Measurements from ENCODE around the gene ADGRL3. TPM values are rescaled to one million over a fixed set of nuclear protein-coding genes. Genes with fewer than 3 reads are reported as not detected.

The ADGRL3 gene
- total RNA-seq, 1 donor from 2014 or later: 6.1 TPM

- DNase-seq: no peak
- no peaks in the 10 kb centered on the region for H3K9me3 ChIP-seq (replicated peaks)
- intact Hi-C loops (cut with micrococcal nuclease): no loop called here
- no peaks in the 10 kb centered on the region for H3K27me3 ChIP-seq (ENCODE audit: low read depth)
- no peaks in the 10 kb centered on the region for H3K36me3 ChIP-seq
- H3K4me1 ChIP-seq: peaks cover 7% of the 10 kb centered on the region
- H3K27ac ChIP-seq (replicated peaks): no peak overlapping the region
- no peak overlapping the region for H3K4me3 ChIP-seq
- TF ChIP-seq CTCF (IDR thresholded peaks at IDR 0.05; ENCODE audit: borderline replicate concordance): no peak
Measured at GRCh38 chr4:61918507-61918906, 718.4 kb downstream of the ADGRL3 start.

GRCh38 chr4:61918987-61919386 lies 718.9 kb downstream of the ADGRL3 start:
- H3K27ac ChIP-seq (replicated peaks): no peak overlapping the region
- no peak overlapping the region for H3K4me3 ChIP-seq
- H3K27me3 ChIP-seq (ENCODE audit: low read depth): no peaks in the 10 kb centered on the region
- H3K36me3 ChIP-seq: no peaks in the 10 kb centered on the region
- peaks cover 7% of the 10 kb centered on the region for H3K4me1 ChIP-seq
- intact Hi-C loops (cut with micrococcal nuclease): no loop called here
- no peak for DNase-seq
- TF ChIP-seq CTCF (IDR thresholded peaks at IDR 0.05; ENCODE audit: borderline replicate concordance): no peak
- H3K9me3 ChIP-seq (replicated peaks): no peaks in the 10 kb centered on the region

GRCh38 chr4:61919561-61919960 lies 719.4 kb downstream of the ADGRL3 start:
- Histone ChIP-seq H3K27me3 (ENCODE audit: low read depth) (no peaks in the 10 kb centered on the region), H3K9me3 (replicated peaks) (no peaks in the 10 kb centered on the region), H3K4me3 (no peak overlapping the region), H3K36me3 (no peaks in the 10 kb centered on the region), H3K27ac (replicated peaks) (no peak overlapping the region), H3K4me1 (peaks cover 7% of the 10 kb centered on the region)
- intact Hi-C loops (cut with micrococcal nuclease): no loop called here
- DNase-seq: no peak
- no peak for TF ChIP-seq CTCF (IDR thresholded peaks at IDR 0.05; ENCODE audit: borderline replicate concordance)

GRCh38 chr4:61921920-61922319 lies 721.8 kb downstream of the ADGRL3 start:
- H3K4me3 ChIP-seq: no peak overlapping the region
- intact Hi-C loops (cut with micrococcal nuclease): no loop called here
- H3K27ac ChIP-seq (replicated peaks): no peak overlapping the region
- no peaks in the 10 kb centered on the region for H3K36me3 ChIP-seq
- H3K27me3 ChIP-seq (ENCODE audit: low read depth): no peaks in the 10 kb centered on the region
- no peak for DNase-seq
- H3K9me3 ChIP-seq (replicated peaks): no peaks in the 10 kb centered on the region
- no peak for TF ChIP-seq CTCF (IDR thresholded peaks at IDR 0.05; ENCODE audit: borderline replicate concordance)
- peaks cover 7% of the 10 kb centered on the region for H3K4me1 ChIP-seq

GRCh38 chr4:61922766-61923165 lies 722.6 kb downstream of the ADGRL3 start:
- TF ChIP-seq CTCF (IDR thresholded peaks at IDR 0.05; ENCODE audit: borderline replicate concordance): no peak
- Histone ChIP-seq H3K27ac (replicated peaks) (no peak overlapping the region), H3K36me3 (no peaks in the 10 kb centered on the region), H3K27me3 (ENCODE audit: low read depth) (no peaks in the 10 kb centered on the region), H3K9me3 (replicated peaks) (no peaks in the 10 kb centered on the region), H3K4me1 (peaks cover 7% of the 10 kb centered on the region), H3K4me3 (no peak overlapping the region)
- intact Hi-C loops (cut with micrococcal nuclease): no loop called here
- no peak for DNase-seq

GRCh38 chr4:61923179-61923578 lies 723.1 kb downstream of the ADGRL3 start:
- Histone ChIP-seq H3K4me1 (peaks cover 7% of the 10 kb centered on the region), H3K9me3 (replicated peaks) (no peaks in the 10 kb centered on the region), H3K27me3 (ENCODE audit: low read depth) (no peaks in the 10 kb centered on the region), H3K4me3 (no peak overlapping the region), H3K27ac (replicated peaks) (no peak overlapping the region), H3K36me3 (no peaks in the 10 kb centered on the region)
- no peak for DNase-seq
- no peak for TF ChIP-seq CTCF (IDR thresholded peaks at IDR 0.05; ENCODE audit: borderline replicate concordance)
- intact Hi-C loops (cut with micrococcal nuclease): no loop called here
